Tibial nerve (tissue), 4 donors: ENCODE data around the gene BLOC1S3. TPM values are rescaled to one million over a fixed set of nuclear protein-coding genes. Genes with fewer than 3 reads are reported as not detected.

Experiments
- DNase-seq, 2 donors: peaks; one replicate each; pipeline ENCODE4 v3.0.0-alpha.2; 2019; ENCODE audit warnings: low spot score in 2 of 2
- H3K27ac ChIP-seq, 4 donors: fragments of 200-600 bp; sonication (generic) in 3 of 4; one replicate each; pipeline ENCODE4 v1.5.1; 2017 to 2019; ENCODE audit warnings: mild to moderate bottlenecking in 1 of 4
- H3K27me3 ChIP-seq, 2 donors: fragments of 200-600 bp; sonication (generic) in 1 of 2; one replicate each; pipeline versions ENCODE4 v1.5.1 to v1.6.0; 2017 to 2019
- H3K36me3 ChIP-seq, 3 donors: fragments of 200-600 bp; sonication (generic); one replicate each; pipeline ENCODE4 v1.5.1; 2018 to 2019
- H3K4me1 ChIP-seq, 4 donors: fragments of 200-600 bp; sonication (generic) in 3 of 4; one replicate each; pipeline ENCODE4 v1.5.1; 2017 to 2019
- H3K4me3 ChIP-seq, 4 donors: fragments of 200-600 bp; sonication (generic) in 3 of 4; one replicate each; pipeline ENCODE4 v1.5.1; 2017 to 2019; ENCODE audit warnings: mild to moderate bottlenecking in 1 of 4, moderate library complexity in 1 of 4
- H3K9me3 ChIP-seq, 4 donors: fragments of 200-600 bp; sonication (generic) in 3 of 4; one replicate each; pipeline ENCODE4 v1.5.1; 2017 to 2019
- CTCF ChIP-seq, 5 experiments: fragments of 200-600 bp in 3 of 5; fragments of 450-650 bp in 2 of 5; sonication (generic) in 3 of 5; IDR thresholded peaks; one replicate each; pipeline ENCODE4 v1.5.1; 2016 to 2019; ENCODE audit warnings: antibody characterized with exemption in 5 of 5, mild to moderate bottlenecking in 3 of 5, moderate library complexity in 2 of 5
- EP300 ChIP-seq, 2 donors: sonication (generic); formaldehyde crosslinking; IDR thresholded peaks; one replicate each; pipeline ENCODE4 v1.6.1; 2017; ENCODE audit warnings: antibody characterized with exemption in 2 of 2, mild to moderate bottlenecking in 1 of 2
- POLR2A ChIP-seq, 2 donors: fragments of 450-650 bp; IDR thresholded peaks; one replicate each; pipeline ENCODE4 v1.6.1; 2017; ENCODE audit warnings: antibody characterized with exemption in 2 of 2, mild to moderate bottlenecking in 2 of 2, moderate library complexity in 2 of 2
- WGBS, 2 donors: methylation state at CpG; one replicate each; pipeline ENCODE4 v1.1.5; 2018; 5-methylcytosine and 5-hydroxymethylcytosine counted together
- total RNA-seq, 4 donors: library from RNA; depleted of rRNA; stranded (reverse); fragments of >200 nt; gene quantifications; one replicate each; pipeline ENCODE4 v1.1.0, GENCODE V29; 2016

Gene BLOC1S3
- total RNA-seq, 4 donors from 2014 or later = 12.0 to 42.0 (median 23.7) TPM

- TF ChIP-seq POLR2A (IDR thresholded peaks at IDR 0.05) = no peak
- no peak for TF ChIP-seq EP300 (IDR thresholded peaks at IDR 0.05)
- TF ChIP-seq CTCF (IDR thresholded peaks at IDR 0.05) = no peak
- DNase-seq = no peak
- no peak overlapping the region for H3K27ac ChIP-seq
- 70 to 94% methylated on average over 6 of the region's 6 CpGs for WGBS, 2 donors
- H3K4me3 ChIP-seq = no peak overlapping the region
- H3K4me1 ChIP-seq = peaks cover 0 to 6% (median 0%) of the 10 kb centered on the region in 4 donors
- no peaks in the 10 kb centered on the region for H3K27me3 ChIP-seq
- no peaks in the 10 kb centered on the region for H3K36me3 ChIP-seq
- no peaks in the 10 kb centered on the region for H3K9me3 ChIP-seq
Measured at GRCh38 chr19:45202637-45203036, 24.1 kb downstream of the BLOC1S3 start.

- WGBS, 2 donors = 82% methylated on average over 12 of the region's 12 CpGs
- TF ChIP-seq CTCF (IDR thresholded peaks at IDR 0.05) = no peak
- TF ChIP-seq POLR2A (IDR thresholded peaks at IDR 0.05) = no peak
- TF ChIP-seq EP300 (IDR thresholded peaks at IDR 0.05) = no peak
- Histone ChIP-seq H3K27ac (no peak overlapping the region), H3K4me3 (no peak overlapping the region), H3K36me3 (no peaks in the 10 kb centered on the region), H3K4me1 (peaks cover 0 to 6% (median 0%) of the 10 kb centered on the region in 4 donors), H3K27me3 (no peaks in the 10 kb centered on the region), H3K9me3 (no peaks in the 10 kb centered on the region)
- no peak for DNase-seq
Measured at GRCh38 chr19:45205810-45206209, 27.2 kb downstream of the BLOC1S3 start.

- Histone ChIP-seq H3K4me3 (no peak overlapping the region), H3K36me3 (no peaks in the 10 kb centered on the region), H3K27ac (no peak overlapping the region), H3K9me3 (no peaks in the 10 kb centered on the region), H3K27me3 (no peaks in the 10 kb centered on the region), H3K4me1 (peaks cover 0 to 6% (median 0%) of the 10 kb centered on the region in 4 donors)
- DNase-seq = no peak
- 90 to 92% methylated on average over 3 of the region's 3 CpGs for WGBS, 2 donors
- TF ChIP-seq POLR2A (IDR thresholded peaks at IDR 0.05) (no peak), EP300 (IDR thresholded peaks at IDR 0.05) (no peak), CTCF (IDR thresholded peaks at IDR 0.05) (no peak)
Measured at GRCh38 chr19:45206328-45206727, 27.7 kb downstream of the BLOC1S3 start.

- Histone ChIP-seq H3K4me3 (no peak overlapping the region), H3K27me3 (peaks cover 0 to 25% of the 10 kb centered on the region in 2 donors), H3K4me1 (peaks cover 0 to 22% (median under 1%) of the 10 kb centered on the region in 4 donors), H3K27ac (peak overlapping the region in 2 of 4 donors; percentile 18 to 54), H3K36me3 (no peaks in the 10 kb centered on the region), H3K9me3 (no peaks in the 10 kb centered on the region)
- 19 to 26% methylated on average over 16 of the region's 17 CpGs for WGBS, 2 donors
- DNase-seq = peak in 1 of 2 donors; percentile 21
- TF ChIP-seq POLR2A (IDR thresholded peaks at IDR 0.05) (no peak), CTCF (IDR thresholded peaks at IDR 0.05) (no peak), EP300 (IDR thresholded peaks at IDR 0.05) (peak in 1 of 2 donors; percentile 13)
Measured at GRCh38 chr19:45211751-45212381, 33.3 kb downstream of the BLOC1S3 start.

GRCh38 chr19:45213031-45213430 lies 34.4 kb downstream of the BLOC1S3 start:
- Histone ChIP-seq H3K36me3 (no peaks in the 10 kb centered on the region), H3K27ac (no peak overlapping the region), H3K27me3 (peaks cover 0 to 36% of the 10 kb centered on the region in 2 donors), H3K4me1 (peaks cover 0 to 33% (median 4%) of the 10 kb centered on the region in 4 donors), H3K9me3 (no peaks in the 10 kb centered on the region), H3K4me3 (no peak overlapping the region)
- 75 to 78% methylated on average over 19 to 23 of the region's 23 CpGs for WGBS, 2 donors
- no peak for DNase-seq
- no peak for TF ChIP-seq CTCF (IDR thresholded peaks at IDR 0.05)
- no peak for TF ChIP-seq EP300 (IDR thresholded peaks at IDR 0.05)
- TF ChIP-seq POLR2A (IDR thresholded peaks at IDR 0.05) = no peak
